Esophagus squamous epithelium (tissue), 5 donors: ENCODE data around the gene RAB40A. TPM values are rescaled to one million over a fixed set of nuclear protein-coding genes. Genes with fewer than 3 reads are reported as not detected.

ENCODE experiments used
- DNase-seq: peaks from one replicate; lab custom pipeline; 2025; lab: John Stamatoyannopoulos, UW
- H3K27ac ChIP-seq, 4 donors: fragments of 200-600 bp; sonication (generic); one replicate each; pipeline ENCODE4 v1.5.1; 2016 to 2019; ENCODE audit warnings: mild to moderate bottlenecking in 1 of 4
- H3K27me3 ChIP-seq, 4 donors: fragments of 200-600 bp; sonication (generic); 1 replicate in 3 of 4; 2 replicates in 1 of 4; pipeline versions ENCODE4 v1.5.1 to v1.6.0; 2017 to 2021; ENCODE audit warnings: antibody characterized with exemption in 1 of 4
- H3K36me3 ChIP-seq, 3 donors: fragments of 200-600 bp; sonication (generic); one replicate each; pipeline ENCODE4 v1.5.1; 2016 to 2019
- H3K4me1 ChIP-seq, 3 donors: fragments of 200-600 bp; sonication (generic); one replicate each; pipeline ENCODE4 v1.5.1; 2017 to 2019
- H3K4me3 ChIP-seq, 4 donors: fragments of 200-600 bp; sonication (generic); 1 replicate in 3 of 4; 2 replicates in 1 of 4; pipeline ENCODE4 v1.5.1; 2016 to 2019; ENCODE audit warnings: mild to moderate bottlenecking in 2 of 4, moderate library complexity in 1 of 4
- H3K9me3 ChIP-seq, 3 donors: fragments of 200-600 bp; sonication (generic); one replicate each; pipeline ENCODE4 v1.5.1; 2016 to 2019
- CTCF ChIP-seq, 6 experiments: fragments of 450-650 bp in 4 of 6; fragments of 200-600 bp in 2 of 6; sonication (generic) in 2 of 6; IDR thresholded peaks; one replicate each; pipeline ENCODE4 v1.5.1; 2016 to 2019; ENCODE audit warnings: antibody characterized with exemption in 6 of 6, mild to moderate bottlenecking in 4 of 6, moderate library complexity in 4 of 6
- POLR2A ChIP-seq, 4 donors: fragments of 450-650 bp; IDR thresholded peaks; one replicate each; pipeline ENCODE4 v1.6.1; 2017; ENCODE audit warnings: antibody characterized with exemption in 4 of 4, mild to moderate bottlenecking in 4 of 4, moderate library complexity in 3 of 4
- WGBS, 2 donors: methylation state at CpG; one replicate each; pipeline ENCODE4 v1.1.5; 2018; 5-methylcytosine and 5-hydroxymethylcytosine counted together
- intact Hi-C: fragments of 100-400 bp; cut with DNase I; formaldehyde crosslinking; loops from one replicate; pipeline ENCODE4 v1.15.0; 2022
- total RNA-seq, 4 donors: library from RNA; depleted of rRNA; stranded (reverse); fragments of >200 nt; gene quantifications; one replicate each; pipeline ENCODE4 v1.1.0, GENCODE V29; 2016
- donor health status: DM: yes; HTN: yes; CAD: no.

The RAB40A gene
- total RNA-seq, 4 donors from 2014 or later: 0.15 to 14.1 (median 1.0) TPM

DNA sequence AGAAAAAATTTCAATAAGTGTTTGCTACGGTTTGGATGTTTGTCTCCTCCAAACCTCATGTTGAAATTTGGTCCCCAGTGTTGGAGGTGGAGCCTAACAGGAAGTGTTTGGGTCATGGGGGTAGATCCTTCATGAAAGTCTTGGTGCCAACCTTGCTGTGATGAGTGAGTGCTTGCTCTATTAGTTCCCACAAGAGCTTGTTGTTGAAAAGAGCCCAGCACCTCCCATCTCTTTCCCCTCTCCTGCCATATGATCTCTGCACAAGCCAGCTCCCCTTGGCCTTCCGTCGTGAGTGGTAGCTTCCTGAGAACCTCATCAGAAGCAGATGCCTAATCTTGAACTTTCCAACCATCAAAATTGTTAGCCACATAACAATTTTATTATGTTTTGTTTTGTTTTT lies 10.3 kb upstream of the RAB40A start:
- TF ChIP-seq POLR2A (IDR thresholded peaks at IDR 0.05) (no peak), CTCF (IDR thresholded peaks at IDR 0.05) (no peak)

DNA sequence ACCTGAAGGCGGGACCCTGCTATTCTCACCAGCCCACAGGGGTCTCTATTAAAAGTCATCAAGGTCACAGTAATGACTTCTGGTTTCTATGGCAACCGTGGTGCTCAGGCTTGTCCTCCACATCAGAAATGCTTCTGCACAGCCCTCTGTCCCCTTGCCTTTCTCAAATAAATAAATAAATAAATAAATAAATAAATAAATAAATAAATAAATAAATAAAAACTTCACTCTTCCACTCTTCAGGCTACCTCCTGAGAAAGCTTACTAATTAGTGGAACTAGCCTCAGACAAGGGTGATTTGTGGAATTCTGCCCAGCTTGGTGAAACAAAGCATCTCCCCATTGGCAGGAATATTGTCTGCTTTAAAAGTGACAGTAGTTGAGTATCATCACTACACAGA lies 5.5 kb upstream of the RAB40A start:
- Histone ChIP-seq H3K27me3 (no peaks in the 10 kb centered on the region), H3K36me3 (no peaks in the 10 kb centered on the region), H3K4me3 (no peak overlapping the region), H3K4me1 (no peaks in the 10 kb centered on the region), H3K9me3 (no peaks in the 10 kb centered on the region), H3K27ac (no peak overlapping the region)
- intact Hi-C loops: no loop called here
- TF ChIP-seq CTCF (IDR thresholded peaks at IDR 0.05): no peak
- no peak for TF ChIP-seq POLR2A (IDR thresholded peaks at IDR 0.05)
- 62 to 100% methylated on average over 1 to 2 of the region's 2 CpGs for WGBS, 2 donors
- DNase-seq: no peak

More for the DNA sequence above, 10.3 kb upstream of the RAB40A start:
- intact Hi-C loops: no loop called here
- H3K4me3 ChIP-seq: no peak overlapping the region
- H3K36me3 ChIP-seq: no peaks in the 10 kb centered on the region
- no peak for DNase-seq
- peaks cover 0 to 4% (median 0%) of the 10 kb centered on the region in 3 donors for H3K4me1 ChIP-seq
- no peak overlapping the region for H3K27ac ChIP-seq
- no peaks in the 10 kb centered on the region for H3K9me3 ChIP-seq
- 63 to 87% methylated on average over 3 of the region's 3 CpGs for WGBS, 2 donors
- no peaks in the 10 kb centered on the region for H3K27me3 ChIP-seq

- H3K27me3 ChIP-seq: no peaks in the 10 kb centered on the region
- intact Hi-C loops: no loop called here
- 85 to 86% methylated on average over 2 of the region's 2 CpGs for WGBS, 2 donors
- DNase-seq: no peak
- H3K4me1 ChIP-seq: no peaks in the 10 kb centered on the region
- no peak overlapping the region for H3K4me3 ChIP-seq
- H3K27ac ChIP-seq: no peak overlapping the region
- H3K9me3 ChIP-seq: no peaks in the 10 kb centered on the region
- TF ChIP-seq CTCF (IDR thresholded peaks at IDR 0.05) (no peak), POLR2A (IDR thresholded peaks at IDR 0.05) (no peak)
- no peaks in the 10 kb centered on the region for H3K36me3 ChIP-seq
These were observed 4.3 kb upstream of the RAB40A start for GRCh38 chrX:103523605-103524004.

DNA sequence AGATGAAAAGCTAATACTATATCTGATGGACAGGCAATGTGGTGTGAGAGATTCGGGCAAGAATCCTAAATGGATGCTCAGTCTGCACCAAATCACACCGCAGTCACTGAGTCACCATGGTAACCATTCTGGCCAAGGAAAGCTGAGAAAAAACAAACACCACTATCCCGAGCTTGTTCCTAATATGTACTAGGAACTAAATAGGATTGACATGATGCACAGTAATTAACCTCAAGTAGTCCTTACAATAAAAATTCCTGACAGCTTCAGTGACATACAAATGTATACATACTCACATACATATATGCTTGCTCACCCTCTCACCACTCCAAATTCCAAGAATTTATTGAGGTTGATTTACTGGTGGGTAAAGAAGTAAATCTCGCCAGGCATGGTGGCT lies 1.1 kb upstream of the RAB40A start:
- Histone ChIP-seq H3K36me3 (no peaks in the 10 kb centered on the region), H3K27me3 (no peaks in the 10 kb centered on the region), H3K4me3 (no peak overlapping the region), H3K9me3 (no peaks in the 10 kb centered on the region), H3K27ac (no peak overlapping the region), H3K4me1 (no peaks in the 10 kb centered on the region)
- no peak for DNase-seq
- WGBS, 2 donors: 50 to 68% methylated on average over 4 of the region's 4 CpGs
- TF ChIP-seq POLR2A (IDR thresholded peaks at IDR 0.05): no peak
- TF ChIP-seq CTCF (IDR thresholded peaks at IDR 0.05): no peak
- intact Hi-C loops: no loop called here

- DNase-seq: no peak
- no peaks in the 10 kb centered on the region for H3K9me3 ChIP-seq
These were observed 718 bp downstream of the RAB40A start for GRCh38 chrX:103518571-103518970.

More at GRCh38 chrX:103518571-103518970, 718 bp downstream of the RAB40A start:
- TF ChIP-seq CTCF (IDR thresholded peaks at IDR 0.05) (no peak), POLR2A (IDR thresholded peaks at IDR 0.05) (no peak)
- intact Hi-C loops: no loop called here
- Histone ChIP-seq H3K27me3 (no peaks in the 10 kb centered on the region), H3K36me3 (no peaks in the 10 kb centered on the region), H3K4me1 (no peaks in the 10 kb centered on the region), H3K27ac (no peak overlapping the region), H3K4me3 (no peak overlapping the region)
- 83 to 100% methylated on average over 2 of the region's 2 CpGs for WGBS, 2 donors
